A673 (cell line): Measurements from ENCODE around the gene SLC25A25.
"Not testable (repeated sequence)": the region's sequence is repeated elsewhere in the genome, so short reads cannot be mapped to it uniquely, and the experiment has no call there.

Source experiments
- EZH2 ChIP-seq: fragments of 200-600 bp; sonication (generic); IDR thresholded peaks from 2 replicates; pipeline ENCODE4 v1.6.1; 2017; ENCODE audit warnings: borderline replicate concordance, low read depth, mild to moderate bottlenecking, mixed read lengths, antibody characterized with exemption, low read length; ENCODE audit not compliant: poor library complexity, severe bottlenecking
- TF ChIP-seq, protein P1 (sequence below): fragments of 300-800, 200-600 bp; sonication (generic); conservative IDR thresholded peaks from 2 replicates; pipeline ENCODE4 v1.5.1; 2017; ENCODE audit warnings: low read depth, mild to moderate bottlenecking, antibody characterized with exemption, low read length, moderate library complexity, mixed read lengths

DNA sequence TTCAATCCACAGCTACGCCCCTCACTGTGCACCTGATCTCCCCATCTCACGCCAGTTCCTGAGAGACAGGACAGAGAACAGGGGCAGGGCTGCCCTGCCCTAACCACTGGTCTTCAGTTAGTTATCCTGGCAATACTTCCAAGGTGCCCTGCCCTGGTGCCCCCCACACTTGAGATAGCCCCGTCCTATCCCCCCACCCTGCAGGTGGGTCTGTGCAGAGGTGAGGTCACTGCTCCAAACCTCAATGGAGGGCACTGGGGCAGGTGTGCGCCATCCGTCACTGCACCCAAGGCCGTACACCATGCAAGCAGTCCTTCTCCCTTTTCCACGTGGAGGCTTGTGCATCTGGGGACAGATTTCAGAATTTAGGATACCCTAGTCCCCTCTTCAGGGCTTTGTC, 62.6 kb downstream of the SLC25A25 start:
- TF ChIP-seq EZH2, result not testable (repeated sequence)
- TF ChIP-seq, protein P1, sequence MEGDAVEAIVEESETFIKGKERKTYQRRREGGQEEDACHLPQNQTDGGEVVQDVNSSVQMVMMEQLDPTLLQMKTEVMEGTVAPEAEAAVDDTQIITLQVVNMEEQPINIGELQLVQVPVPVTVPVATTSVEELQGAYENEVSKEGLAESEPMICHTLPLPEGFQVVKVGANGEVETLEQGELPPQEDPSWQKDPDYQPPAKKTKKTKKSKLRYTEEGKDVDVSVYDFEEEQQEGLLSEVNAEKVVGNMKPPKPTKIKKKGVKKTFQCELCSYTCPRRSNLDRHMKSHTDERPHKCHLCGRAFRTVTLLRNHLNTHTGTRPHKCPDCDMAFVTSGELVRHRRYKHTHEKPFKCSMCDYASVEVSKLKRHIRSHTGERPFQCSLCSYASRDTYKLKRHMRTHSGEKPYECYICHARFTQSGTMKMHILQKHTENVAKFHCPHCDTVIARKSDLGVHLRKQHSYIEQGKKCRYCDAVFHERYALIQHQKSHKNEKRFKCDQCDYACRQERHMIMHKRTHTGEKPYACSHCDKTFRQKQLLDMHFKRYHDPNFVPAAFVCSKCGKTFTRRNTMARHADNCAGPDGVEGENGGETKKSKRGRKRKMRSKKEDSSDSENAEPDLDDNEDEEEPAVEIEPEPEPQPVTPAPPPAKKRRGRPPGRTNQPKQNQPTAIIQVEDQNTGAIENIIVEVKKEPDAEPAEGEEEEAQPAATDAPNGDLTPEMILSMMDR, result not testable (repeated sequence)
